GM06990 (cell line): ENCODE data around the gene ISM1.

Experiments used
- DNase-seq: peaks from one replicate; pipeline ENCODE4 v3.0.0-alpha.2; 2011; ENCODE audit not compliant: insufficient read length; ENCODE audit errors: extremely low read depth
- H3K27me3 ChIP-seq: replicated peaks from 2 replicates; pipeline ENCODE4 v1.6.0; 2011; ENCODE audit warnings: low read length; ENCODE audit not compliant: control insufficient read depth, insufficient read depth
- H3K36me3 ChIP-seq: 2 replicates; pipeline ENCODE4 v1.5.1; 2011; ENCODE audit warnings: low read length; ENCODE audit not compliant: control insufficient read depth, insufficient read depth
- H3K4me3 ChIP-seq: replicated peaks from 2 replicates; pipeline ENCODE4 v1.5.1; 2011; ENCODE audit warnings: low read depth, mild to moderate bottlenecking, control low read depth, low read length
- CTCF ChIP-seq: IDR thresholded peaks from 2 replicates; pipeline ENCODE4 v1.5.1; 2011; ENCODE audit warnings: low read length, control low read depth, mild to moderate bottlenecking, inconsistent platforms; ENCODE audit not compliant: insufficient read depth, poor library complexity, severe bottlenecking

Gene ISM1

GRCh38 chr20:13186043-13186774, 34.9 kb upstream of the ISM1 start:
- no peak for DNase-seq
- Histone ChIP-seq H3K36me3 (no peaks in the 10 kb centered on the region), H3K27me3 (no peaks in the 10 kb centered on the region), H3K4me3 (no peak overlapping the region)
- TF ChIP-seq CTCF = no peak

DNA sequence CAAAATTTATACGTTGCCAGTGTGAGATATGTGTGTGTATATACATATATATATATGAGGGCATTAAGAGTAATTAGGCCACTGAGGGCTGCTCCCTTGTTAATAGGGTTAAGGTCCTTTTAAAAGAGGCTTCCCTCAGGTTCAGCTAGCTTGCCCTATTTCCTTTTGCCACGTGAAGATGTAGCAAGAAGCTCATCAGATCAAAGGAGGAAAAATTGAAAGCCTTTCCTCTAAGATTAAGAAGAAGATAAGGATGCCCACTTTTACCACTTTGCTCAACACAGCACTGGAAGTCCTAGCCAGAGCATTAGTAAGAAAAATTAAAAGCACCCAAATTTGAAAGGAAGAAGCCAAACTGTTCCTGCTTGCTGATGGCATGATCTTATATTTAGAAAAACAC, 33.2 kb upstream of the ISM1 start:
- no peak for DNase-seq
- no peak for TF ChIP-seq CTCF

DNA sequence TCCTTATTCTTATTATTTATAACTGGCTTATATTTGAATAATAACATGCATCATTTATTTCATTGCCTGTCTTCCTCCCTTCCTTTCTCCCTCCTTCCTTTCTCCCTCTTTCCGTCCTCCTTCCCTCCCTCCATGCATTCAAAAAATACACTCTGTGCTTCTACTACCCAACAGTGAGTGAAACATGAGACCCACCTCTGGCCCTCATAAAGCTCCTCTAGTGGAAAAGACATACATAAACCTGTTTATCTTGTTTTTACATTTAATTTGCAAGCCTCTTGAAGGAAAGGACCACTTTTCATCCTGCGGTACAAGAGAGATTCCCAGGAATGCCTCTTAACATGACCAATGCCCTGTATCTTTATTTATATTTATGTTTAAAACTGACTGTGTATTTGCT, 21.8 kb upstream of the ISM1 start:
- TF ChIP-seq CTCF = no peak
- no peak for DNase-seq
- H3K27me3 ChIP-seq = no peaks in the 10 kb centered on the region
- no peak overlapping the region for H3K4me3 ChIP-seq
- no peaks in the 10 kb centered on the region for H3K36me3 ChIP-seq

More for the DNA sequence above, 33.2 kb upstream of the ISM1 start:
- no peaks in the 10 kb centered on the region; the same call in none of the 2 replicates for H3K27me3 ChIP-seq
- no peaks in the 10 kb centered on the region for H3K36me3 ChIP-seq
- H3K4me3 ChIP-seq = no peak overlapping the region

DNA sequence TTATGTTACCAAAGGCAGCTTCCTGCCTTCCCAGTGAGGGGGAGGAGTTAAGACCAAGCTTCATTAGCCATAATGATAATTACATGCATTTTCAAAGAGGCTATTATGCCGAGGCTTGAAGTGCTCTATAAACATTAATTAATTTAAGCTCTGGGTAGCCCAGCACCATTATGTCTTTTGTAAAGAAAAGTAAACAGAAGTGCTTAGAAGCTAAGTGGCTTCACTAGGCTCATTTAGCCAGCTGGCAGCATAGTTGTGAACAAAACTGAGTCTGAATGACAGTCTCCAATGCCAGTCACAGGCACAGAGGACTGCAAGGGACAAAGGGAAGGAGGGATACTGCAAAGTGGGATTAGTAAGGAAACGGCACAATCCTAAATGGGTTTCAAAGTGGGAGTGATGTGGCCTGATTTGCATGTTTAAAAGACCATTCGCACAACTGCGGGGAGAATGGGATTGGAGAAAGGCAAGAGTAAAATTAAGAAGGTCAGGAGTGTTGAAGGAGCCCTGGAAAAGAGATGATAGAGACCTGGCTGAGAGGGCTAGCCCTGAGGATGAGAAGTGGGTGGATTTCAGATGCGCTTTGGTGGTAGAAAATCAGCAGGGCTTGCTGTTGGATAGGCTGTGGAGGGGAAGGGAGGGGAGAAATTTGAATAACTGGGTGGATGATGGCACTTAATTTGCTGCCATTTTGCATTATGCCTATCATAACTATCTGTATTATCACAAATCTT, 20.1 kb upstream of the ISM1 start:
- TF ChIP-seq CTCF = no peak
- Histone ChIP-seq H3K4me3 (no peak overlapping the region), H3K27me3 (no peaks in the 10 kb centered on the region), H3K36me3 (no peaks in the 10 kb centered on the region)
- DNase-seq = no peak

DNA sequence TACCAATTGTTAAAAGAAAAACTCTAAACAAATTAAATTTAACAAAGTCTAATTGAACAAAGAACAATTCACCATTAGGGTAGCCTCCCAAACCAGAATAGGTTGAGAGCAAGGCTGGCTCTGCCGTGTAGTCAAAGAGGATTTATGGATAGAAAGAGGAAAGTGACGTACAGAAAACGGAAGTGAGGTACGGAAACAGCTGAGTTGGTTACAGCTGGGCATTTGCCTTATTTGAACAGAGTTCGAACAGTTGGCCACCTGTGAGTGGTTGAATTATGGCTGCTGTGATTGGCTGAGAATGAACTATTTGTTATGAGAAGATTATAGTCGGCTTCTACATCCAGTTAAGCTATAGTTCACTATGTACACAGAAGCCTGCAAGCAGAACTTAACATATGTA, 18.5 kb upstream of the ISM1 start:
- TF ChIP-seq CTCF = no peak
- DNase-seq = no peak
- Histone ChIP-seq H3K36me3 (no peaks in the 10 kb centered on the region), H3K4me3 (no peak overlapping the region), H3K27me3 (no peaks in the 10 kb centered on the region; the same call in 1 of the 2 replicates)
